ENCODE results near the gene ZNF469. TPM values are rescaled to one million over a fixed set of nuclear protein-coding genes. Genes with fewer than 3 reads are reported as not detected.

ZNF469 gene
- total RNA-seq, 1 donor from 2014 or later, result 28.7 TPM

- no peaks in the 10 kb centered on the region for H3K36me3 Mint-ChIP-seq
- TF ChIP-seq, protein P1, sequence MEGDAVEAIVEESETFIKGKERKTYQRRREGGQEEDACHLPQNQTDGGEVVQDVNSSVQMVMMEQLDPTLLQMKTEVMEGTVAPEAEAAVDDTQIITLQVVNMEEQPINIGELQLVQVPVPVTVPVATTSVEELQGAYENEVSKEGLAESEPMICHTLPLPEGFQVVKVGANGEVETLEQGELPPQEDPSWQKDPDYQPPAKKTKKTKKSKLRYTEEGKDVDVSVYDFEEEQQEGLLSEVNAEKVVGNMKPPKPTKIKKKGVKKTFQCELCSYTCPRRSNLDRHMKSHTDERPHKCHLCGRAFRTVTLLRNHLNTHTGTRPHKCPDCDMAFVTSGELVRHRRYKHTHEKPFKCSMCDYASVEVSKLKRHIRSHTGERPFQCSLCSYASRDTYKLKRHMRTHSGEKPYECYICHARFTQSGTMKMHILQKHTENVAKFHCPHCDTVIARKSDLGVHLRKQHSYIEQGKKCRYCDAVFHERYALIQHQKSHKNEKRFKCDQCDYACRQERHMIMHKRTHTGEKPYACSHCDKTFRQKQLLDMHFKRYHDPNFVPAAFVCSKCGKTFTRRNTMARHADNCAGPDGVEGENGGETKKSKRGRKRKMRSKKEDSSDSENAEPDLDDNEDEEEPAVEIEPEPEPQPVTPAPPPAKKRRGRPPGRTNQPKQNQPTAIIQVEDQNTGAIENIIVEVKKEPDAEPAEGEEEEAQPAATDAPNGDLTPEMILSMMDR (IDR thresholded peaks at IDR 0.05; ENCODE audit: unreplicated experiment), result no peak
- H3K4me3 Mint-ChIP-seq, result no peak overlapping the region
- no peak overlapping the region for H3K27ac Mint-ChIP-seq
- peaks cover 54% of the 10 kb centered on the region for H3K27me3 Mint-ChIP-seq (ENCODE audit: low read depth)
- no peak for DNase-seq (ENCODE audit: low spot score in 2 of 2, unreplicated experiment in 2 of 2)
- no peaks in the 10 kb centered on the region for H3K4me1 Mint-ChIP-seq
- no peaks in the 10 kb centered on the region for H3K9me3 Mint-ChIP-seq
Observed at GRCh38 chr16:88389621-88390160, 6.9 kb downstream of the ZNF469 start.

DNA sequence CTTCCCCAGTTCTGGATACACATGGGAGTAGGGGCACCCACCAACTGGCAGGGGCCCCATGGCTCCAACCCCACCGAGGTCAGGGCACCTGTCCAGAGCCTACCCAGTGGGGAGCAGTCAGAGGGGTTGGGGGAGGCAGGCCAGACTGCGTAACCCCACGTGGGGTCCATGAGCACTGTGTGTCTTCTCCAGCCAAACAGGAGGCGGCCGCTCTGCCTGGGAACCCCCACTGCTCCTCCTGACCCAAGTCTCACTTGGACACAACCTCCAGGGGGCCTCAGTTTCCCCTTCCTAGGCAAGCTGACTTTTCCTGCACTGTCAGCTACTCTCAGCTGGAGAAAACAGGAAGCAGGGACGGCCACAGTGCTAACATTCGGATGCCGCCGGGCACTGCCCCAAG is 7.5 kb downstream of the ZNF469 start:
- H3K27me3 Mint-ChIP-seq (ENCODE audit: low read depth), result peaks cover 48% of the 10 kb centered on the region
- no peak for DNase-seq (ENCODE audit: low spot score in 2 of 2, unreplicated experiment in 2 of 2)
- no peaks in the 10 kb centered on the region for H3K36me3 Mint-ChIP-seq
- TF ChIP-seq, protein P1 (IDR thresholded peaks at IDR 0.05; ENCODE audit: unreplicated experiment), result no peak
- H3K4me1 Mint-ChIP-seq, result no peaks in the 10 kb centered on the region
- H3K9me3 Mint-ChIP-seq, result no peaks in the 10 kb centered on the region
- no peak overlapping the region for H3K27ac Mint-ChIP-seq
- no peak overlapping the region for H3K4me3 Mint-ChIP-seq

- no peaks in the 10 kb centered on the region for H3K36me3 Mint-ChIP-seq
- no peak for DNase-seq (ENCODE audit: low spot score in 2 of 2, unreplicated experiment in 2 of 2)
- H3K4me3 Mint-ChIP-seq, result no peak overlapping the region
- TF ChIP-seq, protein P1 (IDR thresholded peaks at IDR 0.05; ENCODE audit: unreplicated experiment), result no peak
- H3K27me3 Mint-ChIP-seq (ENCODE audit: low read depth), result peaks cover 43% of the 10 kb centered on the region
- H3K4me1 Mint-ChIP-seq, result no peaks in the 10 kb centered on the region
- no peaks in the 10 kb centered on the region for H3K9me3 Mint-ChIP-seq
- H3K27ac Mint-ChIP-seq, result no peak overlapping the region
Observed at GRCh38 chr16:88390735-88391134, 8.0 kb downstream of the ZNF469 start.

DNA sequence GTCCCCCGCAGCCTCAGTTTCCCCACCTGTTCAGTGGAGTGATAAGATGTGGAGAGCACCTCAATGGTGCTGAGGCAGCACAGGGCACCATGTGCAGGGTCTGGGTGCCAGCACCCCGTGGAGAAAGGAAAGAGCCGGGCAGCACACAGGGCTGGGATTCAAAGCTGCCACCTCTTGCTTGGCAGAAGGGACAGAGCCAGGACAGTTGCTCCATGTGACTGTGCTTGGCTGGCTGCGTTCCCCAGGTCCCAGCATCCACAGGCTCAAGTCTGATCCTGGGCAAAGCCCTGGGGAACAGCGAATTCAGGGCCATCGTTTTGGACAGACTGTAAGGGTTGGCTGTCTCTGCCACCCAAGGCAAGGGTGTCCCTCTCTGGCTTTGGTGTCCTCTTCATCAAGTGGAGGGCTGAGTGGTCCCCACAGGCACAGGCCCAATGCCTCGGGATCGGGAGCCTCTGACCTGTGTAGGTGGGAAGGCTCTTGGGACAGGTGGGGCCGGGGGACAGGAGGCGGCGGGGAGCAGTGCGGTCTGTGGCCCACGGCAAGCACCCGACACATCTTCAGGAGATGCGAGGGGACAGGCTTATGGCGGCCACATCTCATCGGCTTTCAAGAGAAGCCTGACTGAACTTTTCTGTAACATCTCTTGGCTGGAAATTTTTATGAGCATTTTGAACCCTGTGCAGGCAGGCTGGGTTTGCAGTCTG is 8.5 kb downstream of the ZNF469 start:
- Mint-ChIP-seq H3K4me3 (no peak overlapping the region), H3K4me1 (no peaks in the 10 kb centered on the region), H3K27ac (no peak overlapping the region), H3K36me3 (no peaks in the 10 kb centered on the region), H3K27me3 (ENCODE audit: low read depth) (peaks cover 38% of the 10 kb centered on the region), H3K9me3 (no peaks in the 10 kb centered on the region)
- DNase-seq (ENCODE audit: low spot score in 2 of 2, unreplicated experiment in 2 of 2), result no peak
- TF ChIP-seq, protein P1 (IDR thresholded peaks at IDR 0.05; ENCODE audit: unreplicated experiment), result no peak

DNA sequence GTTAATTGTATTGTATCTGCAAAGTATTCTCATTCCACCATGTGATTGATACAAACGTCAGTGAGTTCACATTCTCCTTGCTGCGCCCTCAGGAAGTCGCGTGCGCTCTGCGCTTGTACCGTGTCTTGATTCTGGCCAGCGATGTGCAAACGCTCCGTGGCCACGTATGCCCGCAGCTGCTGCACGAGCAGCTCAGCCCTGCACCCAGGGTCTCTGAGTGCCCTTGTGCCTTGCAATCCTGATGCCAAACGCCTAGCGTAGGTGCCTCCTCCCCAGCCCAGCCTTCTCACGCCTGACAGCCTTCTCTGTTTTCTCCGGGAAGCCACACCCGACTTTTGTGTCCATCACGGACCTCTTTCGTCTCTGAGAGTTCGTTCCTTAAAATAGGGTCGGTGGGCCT is 9.4 kb downstream of the ZNF469 start:
- DNase-seq (ENCODE audit: low spot score in 2 of 2, unreplicated experiment in 2 of 2), result no peak
- peaks cover 34% of the 10 kb centered on the region for H3K27me3 Mint-ChIP-seq (ENCODE audit: low read depth)
- TF ChIP-seq, protein P1 (IDR thresholded peaks at IDR 0.05; ENCODE audit: unreplicated experiment), result no peak
- H3K4me1 Mint-ChIP-seq, result no peaks in the 10 kb centered on the region
- no peak overlapping the region for H3K4me3 Mint-ChIP-seq
- no peak overlapping the region for H3K27ac Mint-ChIP-seq
- no peaks in the 10 kb centered on the region for H3K9me3 Mint-ChIP-seq
- H3K36me3 Mint-ChIP-seq, result no peaks in the 10 kb centered on the region

Data from mesothelial cell of epicardium (in vitro differentiated cells).